ENCODE data around the gene GANAB.

DNA sequence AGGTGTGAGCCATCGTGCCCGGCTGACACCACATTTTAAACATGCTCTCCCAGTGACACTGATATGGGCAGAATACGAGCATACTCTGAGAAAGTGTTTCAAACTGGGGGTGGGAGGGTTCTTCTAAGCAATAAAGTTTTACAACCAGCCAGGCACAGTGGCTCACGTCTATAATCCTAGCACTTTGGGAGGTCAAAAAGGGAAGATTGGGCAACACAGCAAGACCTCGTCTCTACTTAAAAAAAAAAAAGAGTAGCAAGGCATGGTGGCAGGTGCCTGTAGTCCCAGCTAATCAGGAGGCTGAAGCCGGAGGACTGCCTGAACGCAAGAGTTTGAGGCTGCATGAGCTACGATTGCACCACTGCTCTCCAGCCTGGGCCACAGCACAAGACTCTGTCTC lies 2.2 kb downstream of the GANAB start:
- TF ChIP-seq, protein P1, sequence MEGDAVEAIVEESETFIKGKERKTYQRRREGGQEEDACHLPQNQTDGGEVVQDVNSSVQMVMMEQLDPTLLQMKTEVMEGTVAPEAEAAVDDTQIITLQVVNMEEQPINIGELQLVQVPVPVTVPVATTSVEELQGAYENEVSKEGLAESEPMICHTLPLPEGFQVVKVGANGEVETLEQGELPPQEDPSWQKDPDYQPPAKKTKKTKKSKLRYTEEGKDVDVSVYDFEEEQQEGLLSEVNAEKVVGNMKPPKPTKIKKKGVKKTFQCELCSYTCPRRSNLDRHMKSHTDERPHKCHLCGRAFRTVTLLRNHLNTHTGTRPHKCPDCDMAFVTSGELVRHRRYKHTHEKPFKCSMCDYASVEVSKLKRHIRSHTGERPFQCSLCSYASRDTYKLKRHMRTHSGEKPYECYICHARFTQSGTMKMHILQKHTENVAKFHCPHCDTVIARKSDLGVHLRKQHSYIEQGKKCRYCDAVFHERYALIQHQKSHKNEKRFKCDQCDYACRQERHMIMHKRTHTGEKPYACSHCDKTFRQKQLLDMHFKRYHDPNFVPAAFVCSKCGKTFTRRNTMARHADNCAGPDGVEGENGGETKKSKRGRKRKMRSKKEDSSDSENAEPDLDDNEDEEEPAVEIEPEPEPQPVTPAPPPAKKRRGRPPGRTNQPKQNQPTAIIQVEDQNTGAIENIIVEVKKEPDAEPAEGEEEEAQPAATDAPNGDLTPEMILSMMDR (IDR thresholded peaks at IDR 0.05), result no peak
- TF ChIP-seq POLR2A (IDR thresholded peaks at IDR 0.05), result no peak
- TF ChIP-seq POLR2AphosphoS5 (IDR thresholded peaks at IDR 0.05), result no peak

All from upper lobe of left lung (tissue), 4 donors.